ENCODE results near the gene CST2. TPM values are rescaled to one million over a fixed set of nuclear protein-coding genes. Genes with fewer than 3 reads are reported as not detected.

The CST2 gene
- total RNA-seq, 1 experiment from 2014 or later: not detected

DNA sequence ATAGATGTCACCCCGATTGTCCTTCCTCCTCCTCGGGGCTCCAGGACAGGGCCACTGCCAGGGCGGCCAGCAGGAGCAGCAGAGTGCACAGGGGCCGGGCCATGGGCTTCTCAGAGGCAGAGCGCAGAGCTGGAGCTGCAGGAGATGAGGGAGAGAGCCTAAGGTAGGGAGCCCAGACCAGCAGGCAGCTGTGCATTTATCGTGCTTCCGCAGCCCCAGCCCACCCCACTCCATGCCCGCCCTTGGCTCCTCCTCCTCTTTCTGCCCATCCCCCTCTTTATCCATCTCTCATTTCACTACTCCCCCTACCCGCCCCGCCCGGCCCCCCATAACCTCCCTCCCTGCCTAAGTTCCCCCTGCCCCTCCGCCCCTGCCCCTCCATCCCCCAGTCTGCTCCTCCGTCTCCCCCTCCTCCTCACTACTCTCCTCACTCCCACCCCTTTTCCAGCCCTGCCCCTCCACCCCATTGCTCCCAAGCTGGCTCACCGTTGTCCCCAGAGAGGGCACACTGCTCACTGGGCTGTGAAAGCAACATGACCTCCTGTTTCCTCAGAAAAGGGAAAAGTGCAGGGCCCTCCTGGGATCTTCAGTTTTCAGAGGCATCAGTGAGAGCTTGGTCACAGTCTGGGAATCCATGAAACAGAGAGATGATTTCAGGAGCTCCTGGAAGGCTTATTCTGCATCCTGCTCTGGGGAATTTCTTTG, 50.3 kb downstream of the CST2 start:
- DNase-seq (ENCODE audit: unreplicated experiment): no peak
- Mint-ChIP-seq H3K4me1 (ENCODE audit: insufficient read depth, unreplicated experiment) (no peaks in the 10 kb centered on the region), H3K9me3 (ENCODE audit: unreplicated experiment) (peaks cover 8% of the 10 kb centered on the region), H3K4me3 (ENCODE audit: unreplicated experiment) (no peak overlapping the region), H3K27me3 (ENCODE audit: insufficient read depth, unreplicated experiment) (no peaks in the 10 kb centered on the region), H3K27ac (ENCODE audit: low read depth, unreplicated experiment) (no peak overlapping the region), H3K36me3 (ENCODE audit: insufficient read depth, unreplicated experiment) (no peaks in the 10 kb centered on the region)
- intact Hi-C loops (cut with micrococcal nuclease): no loop called here
- TF ChIP-seq CTCF (IDR thresholded peaks at IDR 0.05; ENCODE audit: unreplicated experiment): no peak
- ChIA-PET CTCF (interaction anchor here (0.6 kb wide), 1 partner anchor 163 kb away, joined by 4 read pairs; no protein-coding TSS in a partner anchor), POLR2A (no interaction called here)
- BruUV-seq (replicated peaks): no TSS peak

- no TSS peak for BruUV-seq (replicated peaks)
- H3K27me3 Mint-ChIP-seq (ENCODE audit: insufficient read depth, unreplicated experiment): no peaks in the 10 kb centered on the region
- POLR2A ChIA-PET: no interaction called here
- no peaks in the 10 kb centered on the region for H3K36me3 Mint-ChIP-seq (ENCODE audit: insufficient read depth, unreplicated experiment)
- peaks cover 8% of the 10 kb centered on the region for H3K9me3 Mint-ChIP-seq (ENCODE audit: unreplicated experiment)
- no peak for DNase-seq (ENCODE audit: unreplicated experiment)
- no peaks in the 10 kb centered on the region for H3K4me1 Mint-ChIP-seq (ENCODE audit: insufficient read depth, unreplicated experiment)
- CTCF ChIA-PET: no interaction called here
- no peak for TF ChIP-seq CTCF (IDR thresholded peaks at IDR 0.05; ENCODE audit: unreplicated experiment)
- H3K27ac Mint-ChIP-seq (ENCODE audit: low read depth, unreplicated experiment): no peak overlapping the region
- H3K4me3 Mint-ChIP-seq (ENCODE audit: unreplicated experiment): no peak overlapping the region
- intact Hi-C loops (cut with micrococcal nuclease): no loop called here
Observed at GRCh38 chr20:23774081-23774480, 52.4 kb downstream of the CST2 start.

Other genes with a start within 250 kb of the CST2 start
- not detected in 2 replicates for gene CST9, start 220.8 kb downstream of the CST2 start, total RNA-seq (2022)
- 303 and 315 TPM in 2 replicates for gene CST3, start 188.8 kb downstream of the CST2 start, total RNA-seq (2022)
- not detected in 2 replicates for gene CST4, start 137.7 kb downstream of the CST2 start, total RNA-seq (2022)
- not detected in 2 replicates for gene CST1, start 75.8 kb downstream of the CST2 start, total RNA-seq (2022)
- not detected in 2 replicates for gene CST5, start 53.0 kb upstream of the CST2 start, total RNA-seq (2022)
- not detected in 2 replicates for gene GGTLC1, start 162.1 kb upstream of the CST2 start, total RNA-seq (2022)